ENCODE results near the gene WDR64.
"Not testable (repeated sequence)": the region's sequence is repeated elsewhere in the genome, so short reads cannot be mapped to it uniquely, and the experiment has no call there.

WDR64 gene

GRCh38 chr1:241632987-241633386 lies 19.1 kb upstream of the WDR64 start:
- DNase-seq: no peak

- no peak for DNase-seq
Observed at GRCh38 chr1:241635556-241636152, 16.4 kb upstream of the WDR64 start.

GRCh38 chr1:241636291-241636690 lies 15.8 kb upstream of the WDR64 start:
- no peak for DNase-seq

GRCh38 chr1:241637046-241637590 lies 15.0 kb upstream of the WDR64 start:
- DNase-seq: no peak

- no peak for DNase-seq
Observed at GRCh38 chr1:241637604-241638003, 14.5 kb upstream of the WDR64 start.

GRCh38 chr1:241638099-241638682 lies 13.9 kb upstream of the WDR64 start:
- no peak for DNase-seq

- peak; percentile 66 for DNase-seq
Observed at GRCh38 chr1:241638909-241639622, 13.0 kb upstream of the WDR64 start.

GRCh38 chr1:241639623-241640148 lies 12.4 kb upstream of the WDR64 start:
- DNase-seq: peak; percentile 84

- DNase-seq: peak; percentile 96
Observed at GRCh38 chr1:241640149-241640866, 11.8 kb upstream of the WDR64 start, which contains the start of the genes CHML and OPN3. CHML (minus strand) TSS chr1:241640369; CDS start chr1:241635766, 4,603 bp downstream. OPN3 (minus strand) TSS chr1:241640369; CDS start chr1:241640254, 115 bp downstream.

GRCh38 chr1:241640867-241641622 lies 11.0 kb upstream of the WDR64 start:
- DNase-seq: no peak

- DNase-seq: no peak
Observed at GRCh38 chr1:241641773-241642592, 10.1 kb upstream of the WDR64 start.

- DNase-seq: no peak
Observed at GRCh38 chr1:241642593-241642944, 9.5 kb upstream of the WDR64 start.

GRCh38 chr1:241644259-241644658 lies 7.8 kb upstream of the WDR64 start:
- no peak for DNase-seq

GRCh38 chr1:241645199-241645598 lies 6.9 kb upstream of the WDR64 start:
- no peak for DNase-seq

- DNase-seq: no peak
Observed at GRCh38 chr1:241646201-241646600, 5.9 kb upstream of the WDR64 start.

GRCh38 chr1:241647658-241648057 lies 4.4 kb upstream of the WDR64 start:
- no peak for DNase-seq

- DNase-seq: no peak
Observed at GRCh38 chr1:241648159-241648558, 3.9 kb upstream of the WDR64 start.

- no peak for DNase-seq
Observed at GRCh38 chr1:241654019-241654418, 1.9 kb downstream of the WDR64 start.

GRCh38 chr1:241654641-241655040 lies 2.6 kb downstream of the WDR64 start:
- no peak for DNase-seq

- DNase-seq: no peak
Observed at GRCh38 chr1:241658081-241658793, 6.2 kb downstream of the WDR64 start.

- DNase-seq: not testable (repeated sequence)
Observed at GRCh38 chr1:241659016-241659415, 6.9 kb downstream of the WDR64 start.
